IgD-negative memory B cell (primary cell): ENCODE data around the gene VWF. TPM values are rescaled to one million over a fixed set of nuclear protein-coding genes. Genes with fewer than 3 reads are reported as not detected.
"Not testable (repeated sequence)": the region's sequence is repeated elsewhere in the genome, so short reads cannot be mapped to it uniquely, and the experiment has no call there.

Experiments
- H3K27ac Mint-ChIP-seq, 3 donors: one replicate each; pipeline ENCODE4 v1.8.0; 2020 to 2022; ENCODE audit warnings: mild to moderate bottlenecking in 3 of 3, mixed read lengths in 3 of 3, moderate library complexity in 1 of 3
- H3K27me3 Mint-ChIP-seq: one replicate; pipeline ENCODE4 v1.8.0; 2021; ENCODE audit warnings: mixed read lengths
- H3K36me3 Mint-ChIP-seq: one replicate; pipeline ENCODE4 v1.8.0; 2020; ENCODE audit warnings: mild to moderate bottlenecking, mixed read lengths
- H3K4me1 Mint-ChIP-seq, 3 donors: one replicate each; pipeline ENCODE4 v1.8.0; 2020 to 2022; ENCODE audit warnings: mixed read lengths in 3 of 3, mild to moderate bottlenecking in 1 of 3
- H3K4me3 Mint-ChIP-seq, 4 donors: one replicate each; pipeline ENCODE4 v1.8.0; 2020 to 2022; ENCODE audit warnings: mild to moderate bottlenecking in 4 of 4, mixed read lengths in 4 of 4, moderate library complexity in 3 of 4
- H3K9me3 Mint-ChIP-seq, 3 donors: one replicate each; pipeline ENCODE4 v1.8.0; 2020 to 2021; ENCODE audit warnings: mixed read lengths in 3 of 3, mild to moderate bottlenecking in 1 of 3
- polyA plus RNA-seq: library from polyadenylated mRNA; unstranded; fragments of 300-500 nt; fragmentation: Illumina TruSeq; gene quantifications from one replicate; pipeline ENCODE4 v1.2.3, GENCODE V29; 2021

VWF gene
- polyA plus RNA-seq, 1 donor from 2014 or later = 0.11 TPM

GRCh38 chr12:6125310-6125608 lies 789 bp upstream of the VWF start:
- Mint-ChIP-seq H3K4me3 (no peak overlapping the region), H3K27me3 (peaks cover 13% of the 10 kb centered on the region), H3K27ac (no peak overlapping the region), H3K36me3 (no peaks in the 10 kb centered on the region), H3K9me3 (peaks cover 0 to 2% (median 2%) of the 10 kb centered on the region in 3 donors), H3K4me1 (no peaks in the 10 kb centered on the region)

- Mint-ChIP-seq H3K36me3 (no peaks in the 10 kb centered on the region), H3K9me3 (peaks cover 0 to 4% (median 2%) of the 10 kb centered on the region in 3 donors), H3K4me3 (no peak overlapping the region), H3K27me3 (peaks cover 16% of the 10 kb centered on the region), H3K4me1 (no peaks in the 10 kb centered on the region), H3K27ac (no peak overlapping the region)
Measured at GRCh38 chr12:6123258-6123657, 1.2 kb downstream of the VWF start.

GRCh38 chr12:6122201-6122600 lies 2.3 kb downstream of the VWF start:
- Mint-ChIP-seq H3K36me3 (no peaks in the 10 kb centered on the region), H3K4me3 (no peak overlapping the region), H3K4me1 (no peaks in the 10 kb centered on the region), H3K27ac (no peak overlapping the region), H3K27me3 (peaks cover 16% of the 10 kb centered on the region), H3K9me3 (peaks cover 0 to 3% (median 2%) of the 10 kb centered on the region in 3 donors)

GRCh38 chr12:6120796-6121473 lies 3.5 kb downstream of the VWF start:
- H3K4me1 Mint-ChIP-seq = no peaks in the 10 kb centered on the region
- no peak overlapping the region for H3K27ac Mint-ChIP-seq
- peaks cover 0 to 3% (median under 1%) of the 10 kb centered on the region in 3 donors for H3K9me3 Mint-ChIP-seq
- H3K36me3 Mint-ChIP-seq = no peaks in the 10 kb centered on the region
- no peak overlapping the region for H3K4me3 Mint-ChIP-seq
- H3K27me3 Mint-ChIP-seq = peaks cover 16% of the 10 kb centered on the region

GRCh38 chr12:6118891-6119568 lies 5.4 kb downstream of the VWF start:
- Mint-ChIP-seq H3K27me3 (peaks cover 18% of the 10 kb centered on the region), H3K9me3 (peaks cover 0 to 3% (median 0%) of the 10 kb centered on the region in 3 donors), H3K4me1 (no peaks in the 10 kb centered on the region), H3K27ac (peak overlapping the region in 1 of 3 donors; percentile 13), H3K4me3 (no peak overlapping the region), H3K36me3 (no peaks in the 10 kb centered on the region)

- H3K4me3 Mint-ChIP-seq = no peak overlapping the region
- no peak overlapping the region for H3K27ac Mint-ChIP-seq
- no peaks in the 10 kb centered on the region for H3K4me1 Mint-ChIP-seq
- H3K27me3 Mint-ChIP-seq = peaks cover 11% of the 10 kb centered on the region
- peaks cover 0 to 3% (median 0%) of the 10 kb centered on the region in 3 donors for H3K9me3 Mint-ChIP-seq
- H3K36me3 Mint-ChIP-seq = peaks cover 2% of the 10 kb centered on the region
Measured at GRCh38 chr12:6116471-6117021, 7.9 kb downstream of the VWF start.

- Mint-ChIP-seq H3K27ac (no peak overlapping the region), H3K27me3 (peaks cover 11% of the 10 kb centered on the region), H3K4me1 (no peaks in the 10 kb centered on the region), H3K4me3 (no peak overlapping the region), H3K36me3 (peaks cover 2% of the 10 kb centered on the region), H3K9me3 (peaks cover 0 to 3% (median 0%) of the 10 kb centered on the region in 3 donors)
Measured at GRCh38 chr12:6115389-6115788, 9.1 kb downstream of the VWF start.

GRCh38 chr12:6114476-6114870 lies 10.0 kb downstream of the VWF start:
- Mint-ChIP-seq H3K9me3 (peaks cover 0 to 4% (median 3%) of the 10 kb centered on the region in 3 donors), H3K36me3 (peaks cover 2% of the 10 kb centered on the region), H3K27ac (no peak overlapping the region), H3K4me3 (no peak overlapping the region), H3K4me1 (no peaks in the 10 kb centered on the region), H3K27me3 (peaks cover 9% of the 10 kb centered on the region)

GRCh38 chr12:6113691-6114475 lies 10.6 kb downstream of the VWF start:
- peaks cover 6% of the 10 kb centered on the region for H3K27me3 Mint-ChIP-seq
- peak overlapping the region in 1 of 4 donors; percentile 28 for H3K4me3 Mint-ChIP-seq
- H3K9me3 Mint-ChIP-seq = peaks cover 3 to 7% (median 3%) of the 10 kb centered on the region in 3 donors
- no peaks in the 10 kb centered on the region for H3K4me1 Mint-ChIP-seq
- no peak overlapping the region for H3K27ac Mint-ChIP-seq
- H3K36me3 Mint-ChIP-seq = peaks cover 2% of the 10 kb centered on the region

GRCh38 chr12:6112004-6112403 lies 12.5 kb downstream of the VWF start:
- peaks cover 6% of the 10 kb centered on the region for H3K27me3 Mint-ChIP-seq
- no peak overlapping the region for H3K27ac Mint-ChIP-seq
- peaks cover 1 to 7% (median 5%) of the 10 kb centered on the region in 3 donors for H3K9me3 Mint-ChIP-seq
- H3K4me3 Mint-ChIP-seq = no peak overlapping the region
- peaks cover 2% of the 10 kb centered on the region for H3K36me3 Mint-ChIP-seq
- H3K4me1 Mint-ChIP-seq = peaks cover 0 to 1% (median 0%) of the 10 kb centered on the region in 3 donors

GRCh38 chr12:6110006-6110405 lies 14.5 kb downstream of the VWF start:
- Mint-ChIP-seq H3K27me3 (peaks cover 5% of the 10 kb centered on the region), H3K27ac (no peak overlapping the region), H3K4me1 (peaks cover 0 to 1% (median 0%) of the 10 kb centered on the region in 3 donors), H3K36me3 (peaks cover 2% of the 10 kb centered on the region), H3K4me3 (no peak overlapping the region), H3K9me3 (peaks cover 1 to 7% (median 5%) of the 10 kb centered on the region in 3 donors)

GRCh38 chr12:6106218-6106617 lies 18.3 kb downstream of the VWF start:
- no peaks in the 10 kb centered on the region for H3K36me3 Mint-ChIP-seq
- H3K27me3 Mint-ChIP-seq = no peaks in the 10 kb centered on the region
- peaks cover 1 to 7% (median 5%) of the 10 kb centered on the region in 3 donors for H3K9me3 Mint-ChIP-seq
- H3K27ac Mint-ChIP-seq = no peak overlapping the region
- H3K4me1 Mint-ChIP-seq = peaks cover 0 to 9% (median 0%) of the 10 kb centered on the region in 3 donors
- H3K4me3 Mint-ChIP-seq = no peak overlapping the region

- peaks cover 1 to 5% (median 4%) of the 10 kb centered on the region in 3 donors for H3K9me3 Mint-ChIP-seq
- no peak overlapping the region for H3K27ac Mint-ChIP-seq
- H3K27me3 Mint-ChIP-seq = no peaks in the 10 kb centered on the region
- H3K36me3 Mint-ChIP-seq = no peaks in the 10 kb centered on the region
- H3K4me3 Mint-ChIP-seq = no peak overlapping the region
- peaks cover 0 to 9% (median 0%) of the 10 kb centered on the region in 3 donors for H3K4me1 Mint-ChIP-seq
Measured at GRCh38 chr12:6104842-6105241, 19.6 kb downstream of the VWF start.

- Mint-ChIP-seq H3K36me3 (no peaks in the 10 kb centered on the region), H3K4me1 (peaks cover 0 to 9% (median 0%) of the 10 kb centered on the region in 3 donors), H3K27me3 (peaks cover 2% of the 10 kb centered on the region), H3K4me3 (no peak overlapping the region), H3K9me3 (peaks cover 0 to 3% (median 0%) of the 10 kb centered on the region in 3 donors), H3K27ac (no peak overlapping the region)
Measured at GRCh38 chr12:6104027-6104426, 20.4 kb downstream of the VWF start.

- H3K4me1 Mint-ChIP-seq, H3K36me3 Mint-ChIP-seq, H3K9me3 Mint-ChIP-seq, H3K4me3 Mint-ChIP-seq, H3K27me3 Mint-ChIP-seq, H3K27ac Mint-ChIP-seq: not testable (repeated sequence)
Measured at GRCh38 chr12:6102021-6102420, 22.4 kb downstream of the VWF start.
